ENCODE results near the gene USP15.
A peak's percentile ranks its signal among the peaks of the same experiment; 100 is the strongest.

USP15 gene

GRCh38 chr12:62282057-62282774 lies 22.0 kb downstream of the USP15 start:
- DNase-seq (ENCODE audit: low read depth in 2 of 2) = no peak

- no peak for DNase-seq (ENCODE audit: low read depth in 2 of 2)
Observed at GRCh38 chr12:62284749-62285148, 24.5 kb downstream of the USP15 start.

GRCh38 chr12:62285284-62285683 lies 25.1 kb downstream of the USP15 start:
- DNase-seq (ENCODE audit: low read depth in 2 of 2) = no peak

- DNase-seq (ENCODE audit: low read depth in 2 of 2) = no peak
Observed at GRCh38 chr12:62288328-62288727, 28.1 kb downstream of the USP15 start.

GRCh38 chr12:62290846-62291245 lies 30.6 kb downstream of the USP15 start:
- no peak for DNase-seq (ENCODE audit: low read depth in 2 of 2)

- DNase-seq (ENCODE audit: low read depth in 2 of 2) = peak; percentile 20 to 25
Observed at GRCh38 chr12:62291864-62292760, 31.9 kb downstream of the USP15 start.

- no peak for DNase-seq (ENCODE audit: low read depth in 2 of 2)
Observed at GRCh38 chr12:62292761-62293344, 32.6 kb downstream of the USP15 start.

GRCh38 chr12:62294378-62294777 lies 34.2 kb downstream of the USP15 start:
- DNase-seq (ENCODE audit: low read depth in 2 of 2) = no peak

- DNase-seq (ENCODE audit: low read depth in 2 of 2) = no peak
Observed at GRCh38 chr12:62296001-62296400, 35.8 kb downstream of the USP15 start.

- no peak for DNase-seq (ENCODE audit: low read depth in 2 of 2)
Observed at GRCh38 chr12:62297321-62297720, 37.1 kb downstream of the USP15 start.

GRCh38 chr12:62299617-62300016 lies 39.4 kb downstream of the USP15 start:
- DNase-seq (ENCODE audit: low read depth in 2 of 2) = no peak

- DNase-seq (ENCODE audit: low read depth in 2 of 2) = no peak
Observed at GRCh38 chr12:62301080-62301798, 41.0 kb downstream of the USP15 start.

GRCh38 chr12:62301799-62302133 lies 41.6 kb downstream of the USP15 start:
- DNase-seq (ENCODE audit: low read depth in 2 of 2) = no peak

- no peak for DNase-seq (ENCODE audit: low read depth in 2 of 2)
Observed at GRCh38 chr12:62304560-62304959, 44.4 kb downstream of the USP15 start.

GRCh38 chr12:62305778-62306177 lies 45.6 kb downstream of the USP15 start:
- DNase-seq (ENCODE audit: low read depth in 2 of 2) = no peak

- DNase-seq (ENCODE audit: low read depth in 2 of 2) = no peak
Observed at GRCh38 chr12:62306569-62307530, 46.6 kb downstream of the USP15 start.

- DNase-seq (ENCODE audit: low read depth in 2 of 2) = no peak
Observed at GRCh38 chr12:62308201-62308600, 48.0 kb downstream of the USP15 start.

GRCh38 chr12:62313727-62314380 lies 53.6 kb downstream of the USP15 start:
- no peak for DNase-seq (ENCODE audit: low read depth in 2 of 2)

- no peak for DNase-seq (ENCODE audit: low read depth in 2 of 2)
Observed at GRCh38 chr12:62317017-62317416, 56.8 kb downstream of the USP15 start.

GRCh38 chr12:62319058-62319457 lies 58.9 kb downstream of the USP15 start:
- no peak for DNase-seq (ENCODE audit: low read depth in 2 of 2)

All from stimulated activated CD8-positive, alpha-beta memory T cell treated with anti-CD3 and anti-CD28 coated beads, Interleukin-15, amount 100 ng/mL, for 48 hours (primary cell).